Measurements from ENCODE around the gene EFNA5.

The EFNA5 gene

DNA sequence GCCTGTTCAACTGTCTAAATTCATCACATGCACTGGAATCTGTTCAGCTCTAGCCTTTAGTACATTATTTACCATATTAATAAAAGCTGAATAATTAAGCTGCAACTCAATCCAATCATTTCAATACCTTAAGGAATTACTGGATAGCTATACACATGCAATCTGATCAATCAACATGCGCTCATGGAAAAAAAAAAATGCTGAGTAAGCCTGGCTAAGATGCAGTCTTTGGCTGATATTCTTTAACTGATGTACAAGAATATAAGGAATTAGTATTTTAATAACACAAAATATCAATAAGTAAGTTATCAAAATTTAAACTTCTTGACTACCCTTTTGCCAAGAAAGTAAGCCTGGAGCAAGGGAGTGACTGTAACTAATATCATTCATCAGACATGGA, 15.9 kb downstream of the EFNA5 start:
- no peak for DNase-seq
- intact Hi-C loops (cut with DNase I): no loop called here

DNA sequence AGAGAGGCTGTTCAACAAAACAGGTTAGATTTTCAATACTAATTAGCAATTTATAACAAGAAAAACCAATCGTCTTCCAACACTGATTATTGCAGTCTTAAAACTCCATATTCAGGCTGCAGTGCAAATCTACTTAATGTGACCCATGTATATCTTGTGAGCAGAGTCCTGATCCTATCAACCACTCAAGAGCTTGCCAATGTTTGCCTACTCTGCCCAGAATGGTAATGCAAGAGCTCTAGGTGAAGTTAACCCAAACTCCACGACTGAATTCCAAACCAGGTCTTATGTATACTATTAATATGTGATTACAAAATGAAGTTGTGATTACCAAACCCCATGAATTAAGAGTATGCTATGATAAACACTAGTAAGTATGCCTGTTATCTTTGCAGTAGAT, 17.1 kb downstream of the EFNA5 start:
- intact Hi-C loops (cut with DNase I): no loop called here
- no peak for DNase-seq

DNA sequence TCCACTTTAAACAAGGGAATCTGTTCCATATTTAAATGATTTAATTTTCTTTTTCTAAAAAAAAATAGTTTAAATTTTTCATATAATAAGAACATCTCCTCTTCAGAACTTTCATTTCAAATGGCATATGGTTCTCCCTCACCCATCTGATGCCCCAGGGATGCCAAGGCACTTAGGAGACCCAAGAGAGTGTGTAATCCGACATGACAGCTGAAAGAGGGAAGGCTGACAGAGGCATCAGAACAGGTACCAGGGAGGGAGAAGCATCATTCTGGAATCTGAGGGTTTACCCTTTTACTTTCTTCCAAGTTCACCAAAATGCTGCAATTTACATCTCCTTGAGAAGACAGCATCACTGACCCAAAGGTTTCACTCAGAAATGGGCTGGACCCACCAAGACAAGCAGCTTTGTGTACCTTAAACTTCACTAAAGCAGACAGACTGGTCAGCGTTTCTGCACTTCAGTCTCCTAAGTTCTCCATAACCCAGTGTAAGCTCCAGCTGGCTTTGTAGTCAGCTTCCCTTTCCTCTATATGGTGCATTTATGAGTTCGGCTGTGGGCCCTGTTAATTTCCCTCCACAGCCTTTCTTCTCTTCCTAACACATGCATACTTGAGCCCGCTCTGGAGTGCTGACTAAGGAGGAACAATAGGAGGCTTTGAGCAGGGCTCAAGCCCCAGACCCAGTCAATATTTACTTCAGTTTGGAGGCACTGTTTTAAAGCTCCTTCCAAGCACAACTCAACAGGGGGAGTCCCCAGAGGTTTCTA, 17.7 kb downstream of the EFNA5 start:
- no peak for DNase-seq
- intact Hi-C loops (cut with DNase I): no loop called here

DNA sequence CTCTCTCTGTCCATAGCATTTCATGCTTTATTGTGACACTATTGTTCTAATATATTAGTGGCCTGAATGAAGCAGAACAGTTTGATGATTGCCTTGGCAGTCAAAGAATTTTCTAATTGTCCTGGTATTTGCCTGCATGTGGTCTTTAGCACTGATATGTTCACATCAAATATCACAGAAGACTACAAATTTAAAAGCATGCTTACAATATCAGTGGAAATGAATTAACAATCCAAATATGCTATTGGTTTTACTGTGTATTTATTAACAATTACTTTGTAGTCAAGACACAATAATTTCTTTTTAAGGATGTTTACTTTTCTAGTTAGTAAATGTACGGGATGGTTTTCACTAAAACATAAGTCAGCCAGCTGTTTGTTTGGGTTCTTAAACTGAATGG, 18.3 kb downstream of the EFNA5 start:
- intact Hi-C loops (cut with DNase I): no loop called here

DNA sequence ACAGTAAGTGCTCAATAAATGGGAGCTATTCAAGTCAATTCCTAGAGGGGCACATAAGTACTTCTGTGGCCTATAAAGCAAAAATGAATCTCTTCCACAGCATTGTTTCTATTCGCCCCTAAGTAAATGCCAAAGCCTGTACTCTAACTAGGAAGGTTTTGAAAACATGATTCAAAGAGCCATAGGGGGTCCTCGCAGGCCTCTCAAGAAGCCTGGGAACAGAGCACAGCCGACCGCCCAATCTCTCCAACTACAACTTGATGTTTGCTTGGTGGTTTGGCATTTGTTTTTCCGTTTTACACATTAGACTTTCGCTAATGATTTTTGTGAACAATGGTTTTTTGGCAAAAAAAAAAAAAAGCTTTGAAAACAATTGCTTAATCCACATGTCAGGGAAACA, 19.4 kb downstream of the EFNA5 start:
- intact Hi-C loops (cut with DNase I): no loop called here
- no peak for DNase-seq

More for the DNA sequence above, 18.3 kb downstream of the EFNA5 start:
- DNase-seq: no peak

DNA sequence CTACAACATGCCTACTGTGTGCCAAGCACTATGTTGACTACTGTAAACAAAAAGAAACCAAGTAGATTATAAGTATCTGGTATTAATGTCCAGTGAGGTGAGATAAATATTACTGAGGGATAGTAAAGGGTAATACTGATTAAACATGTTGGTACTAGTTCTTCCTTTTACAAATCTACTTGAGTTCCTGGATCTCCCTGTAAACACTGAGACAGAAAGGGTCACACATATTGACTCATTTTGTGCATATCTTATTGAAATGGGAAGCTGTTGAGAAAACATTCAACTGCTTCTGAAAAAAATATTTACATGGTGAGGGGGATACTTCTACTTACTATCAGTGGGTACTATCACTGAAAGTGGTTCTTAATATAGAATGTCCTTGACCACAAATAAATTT, 24.3 kb downstream of the EFNA5 start:
- DNase-seq: no peak
- intact Hi-C loops (cut with DNase I): no loop called here

DNA sequence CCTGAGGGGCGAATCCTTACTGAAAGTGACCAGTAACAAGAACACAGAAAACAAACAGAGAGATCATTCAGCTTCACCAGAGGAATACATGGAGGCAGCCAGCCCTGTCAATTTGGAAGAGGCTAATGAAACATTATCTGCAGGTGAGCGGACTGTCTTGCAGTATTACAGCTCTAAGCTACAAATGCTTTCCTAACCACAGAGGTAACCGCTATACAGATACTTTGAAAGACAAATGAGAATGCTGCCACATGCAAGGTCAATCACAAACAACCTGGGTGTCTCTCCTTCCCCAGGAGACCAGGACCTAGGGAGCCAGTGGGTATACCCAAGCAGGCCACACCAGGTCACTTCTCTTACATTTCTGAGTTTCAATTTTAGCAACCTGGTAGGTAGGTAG, 30.2 kb downstream of the EFNA5 start:
- intact Hi-C loops (cut with DNase I): no loop called here
- DNase-seq: no peak

DNA sequence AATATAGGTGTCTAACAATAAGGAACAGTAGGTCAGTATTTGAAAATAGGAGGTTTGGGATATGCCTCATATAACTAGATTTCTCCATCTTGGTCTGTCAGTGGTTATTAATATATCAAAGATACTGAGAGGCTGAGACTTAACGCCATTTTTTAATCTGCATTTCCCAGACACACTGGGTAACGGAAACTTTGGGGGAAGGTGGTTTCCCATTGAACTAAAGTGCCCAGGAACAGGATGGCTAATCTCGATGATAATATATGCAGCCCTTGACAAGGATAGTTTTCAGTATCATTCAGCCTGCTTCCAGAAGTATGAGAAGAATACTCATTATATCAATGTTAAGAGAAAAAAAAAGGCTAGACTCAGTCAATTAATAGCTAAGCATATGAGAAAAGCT, 30.7 kb downstream of the EFNA5 start:
- DNase-seq: no peak
- intact Hi-C loops (cut with DNase I): no loop called here

DNA sequence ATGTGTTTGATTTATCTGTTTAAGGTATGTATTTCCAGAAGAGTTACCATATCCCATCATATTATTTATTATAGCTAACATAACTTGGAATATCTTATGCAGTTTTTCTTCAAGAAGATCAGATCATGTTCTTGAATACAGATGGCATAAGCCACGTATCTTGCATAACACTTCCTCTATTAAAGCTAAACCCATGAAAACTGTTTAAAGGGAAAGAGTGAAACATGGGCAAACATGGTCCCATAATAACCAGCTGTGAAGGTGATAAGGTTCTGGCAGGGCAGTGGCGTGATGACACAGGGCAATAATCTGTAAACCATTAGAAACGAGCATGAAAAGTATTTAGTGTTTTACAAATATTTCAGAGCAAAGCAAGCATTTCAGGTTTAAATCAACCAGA, 34.2 kb downstream of the EFNA5 start:
- intact Hi-C loops (cut with DNase I): no loop called here
- no peak for DNase-seq

DNA sequence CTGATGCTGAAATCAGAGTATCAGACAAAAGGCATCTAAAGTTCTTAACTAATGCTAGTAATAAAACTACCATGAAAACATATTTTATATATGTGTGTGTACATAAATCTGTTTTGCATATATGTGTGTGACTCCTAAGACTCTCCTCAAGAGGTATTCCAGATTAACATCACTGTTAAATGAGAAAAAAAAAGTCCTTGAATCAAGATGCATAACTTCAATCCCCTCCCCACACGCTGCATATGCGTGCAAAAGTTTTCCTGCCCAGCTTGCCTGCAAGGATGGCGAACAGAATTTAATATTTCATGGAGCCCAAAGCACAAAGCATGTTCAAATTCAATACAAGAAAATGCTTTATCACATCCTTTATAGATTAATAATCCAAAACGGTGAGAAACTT, 34.7 kb downstream of the EFNA5 start:
- no peak for DNase-seq

DNA sequence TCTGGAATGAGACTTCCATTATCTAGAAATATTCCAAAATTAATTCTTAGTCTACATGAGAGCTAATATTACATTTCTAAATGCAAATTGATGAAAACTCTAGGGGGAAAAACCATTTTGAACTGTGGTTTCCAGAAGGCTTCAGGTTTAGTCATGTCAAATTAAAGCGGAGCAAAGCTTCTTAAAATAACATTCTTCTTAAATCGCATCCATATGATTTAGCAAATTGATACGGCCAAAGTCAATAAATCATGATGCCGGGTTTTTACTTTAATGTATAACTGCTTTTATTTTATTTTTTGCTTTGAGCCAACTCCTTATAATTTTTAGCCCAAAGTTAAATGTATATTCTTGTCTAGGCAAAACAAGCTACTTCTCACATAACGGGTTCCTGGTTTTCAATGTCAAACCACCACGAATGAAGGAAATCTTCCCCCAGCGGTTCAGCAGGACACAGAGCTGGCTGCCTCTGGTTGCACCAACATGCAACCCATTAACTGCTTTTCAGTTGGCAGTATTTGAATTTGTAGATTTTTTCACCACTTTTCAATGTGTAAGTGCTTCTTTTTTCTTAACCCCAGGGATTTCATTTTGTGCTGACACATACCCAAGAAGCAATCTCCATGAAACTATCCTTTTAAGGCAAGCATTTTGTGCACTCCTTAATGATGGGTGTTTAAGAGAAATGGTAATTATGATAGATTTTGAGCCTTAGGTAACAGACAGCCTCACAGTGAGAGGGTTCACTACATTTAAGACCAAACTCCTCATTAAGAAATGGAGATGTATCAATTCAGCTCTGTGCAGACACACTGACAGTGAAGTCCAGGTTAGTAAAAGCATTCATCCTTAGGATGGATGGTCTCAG, 35.5 kb downstream of the EFNA5 start:
- intact Hi-C loops (cut with DNase I): no loop called here

More for the DNA sequence above, 34.7 kb downstream of the EFNA5 start:
- intact Hi-C loops (cut with DNase I): no loop called here

DNA sequence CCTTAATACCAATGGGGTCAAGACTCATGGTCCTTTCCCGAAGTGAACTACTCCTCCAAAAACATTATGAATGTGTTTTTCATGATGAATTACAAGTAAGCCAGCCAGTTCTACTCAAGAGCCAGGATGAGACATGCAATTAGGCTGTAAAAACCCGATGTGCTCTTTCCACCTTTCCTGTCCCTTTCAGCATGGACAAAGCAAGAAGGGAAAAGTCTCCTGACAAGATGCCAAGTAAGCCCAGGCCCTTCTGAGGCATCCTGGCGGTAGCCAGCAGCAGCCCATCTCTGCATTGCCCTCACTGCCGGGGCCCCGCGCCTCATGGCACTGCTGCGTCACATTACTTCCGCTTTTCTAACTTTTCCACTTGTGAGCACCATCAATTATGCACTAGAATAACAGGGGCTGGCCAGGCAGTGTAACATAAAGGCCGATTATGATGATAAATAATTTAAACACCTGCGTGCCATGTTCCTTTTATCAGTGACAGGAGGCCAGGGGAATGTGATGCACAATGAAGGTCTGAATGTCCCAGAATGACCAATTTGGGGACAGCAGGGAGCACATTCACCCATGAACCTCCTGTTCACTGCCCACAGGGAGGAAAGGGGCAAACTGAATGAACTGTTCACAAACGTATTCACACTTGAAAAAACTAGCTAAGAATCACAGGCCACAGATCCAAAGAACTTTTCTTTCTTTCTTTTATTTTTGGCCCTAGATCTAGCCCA, 37.4 kb downstream of the EFNA5 start:
- intact Hi-C loops (cut with DNase I): no loop called here
- peak in 1 of 42 donors; percentile 7 for DNase-seq

More for the DNA sequence above, 35.5 kb downstream of the EFNA5 start:
- no peak for DNase-seq

DNA sequence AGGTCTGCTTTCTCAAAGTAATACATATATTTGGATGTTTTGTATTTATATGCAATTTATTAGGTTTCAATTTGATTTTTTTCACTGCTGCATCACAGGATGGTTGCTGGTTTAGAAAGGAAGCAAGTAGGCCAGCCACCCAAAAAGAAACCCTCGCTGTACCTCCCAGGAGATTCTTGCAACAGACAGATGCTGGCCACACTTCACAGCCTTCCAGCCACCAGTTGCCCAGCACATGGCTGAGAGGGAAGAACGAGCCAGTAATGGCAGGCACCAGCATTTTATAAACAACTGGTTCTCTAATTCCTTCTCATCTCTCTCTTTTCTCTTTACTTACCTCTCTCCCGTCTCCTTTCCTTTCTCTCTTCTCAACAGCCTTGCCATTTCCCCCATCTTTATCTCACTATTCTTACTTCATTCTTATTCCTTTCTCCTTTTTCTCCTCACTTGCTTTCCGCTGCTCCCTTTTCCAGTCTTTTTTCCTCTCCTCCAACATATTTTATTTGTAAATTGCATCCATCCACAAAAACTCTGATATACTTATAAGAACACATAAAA, 38.9 kb downstream of the EFNA5 start:
- intact Hi-C loops (cut with DNase I): no loop called here
- DNase-seq: no peak

DNA sequence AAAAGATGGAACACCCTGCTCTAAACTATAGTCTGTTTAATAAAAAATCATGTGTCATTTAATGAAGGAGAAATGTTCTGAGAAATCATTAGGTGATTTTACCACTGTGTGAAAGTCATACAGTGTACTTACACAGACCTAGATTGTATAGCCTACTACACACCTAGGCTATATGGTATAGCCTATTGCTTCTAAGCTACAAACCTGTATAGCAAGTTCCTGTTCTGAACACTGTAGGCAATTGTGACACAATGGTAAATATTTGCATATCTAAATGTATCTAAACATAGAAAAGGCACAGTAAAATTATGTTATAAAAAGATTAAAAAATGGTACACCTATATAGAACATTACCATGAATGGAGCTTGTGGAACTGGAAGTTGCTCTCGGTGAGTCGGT, 40.6 kb downstream of the EFNA5 start:
- intact Hi-C loops (cut with DNase I): no loop called here
- DNase-seq: no peak

DNA sequence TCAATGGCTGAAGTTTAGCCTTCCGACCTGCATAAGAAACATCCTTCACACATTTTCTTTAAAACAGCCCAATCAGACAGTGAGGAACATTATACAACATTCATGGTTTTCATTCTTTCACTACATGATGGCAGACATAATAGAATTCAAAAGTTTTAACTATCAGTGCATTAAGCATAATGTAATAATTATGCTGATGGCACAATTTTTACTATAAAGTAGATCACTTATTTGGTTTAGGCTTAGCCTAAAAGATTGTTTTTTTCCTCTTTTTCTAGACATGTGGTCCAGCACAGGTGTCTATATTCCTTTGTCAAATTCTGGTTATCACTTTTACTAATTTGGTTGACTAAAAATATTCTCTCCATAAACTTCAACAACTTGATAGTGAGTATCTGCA, 46.5 kb downstream of the EFNA5 start:
- intact Hi-C loops (cut with DNase I): no loop called here
- DNase-seq: no peak

DNA sequence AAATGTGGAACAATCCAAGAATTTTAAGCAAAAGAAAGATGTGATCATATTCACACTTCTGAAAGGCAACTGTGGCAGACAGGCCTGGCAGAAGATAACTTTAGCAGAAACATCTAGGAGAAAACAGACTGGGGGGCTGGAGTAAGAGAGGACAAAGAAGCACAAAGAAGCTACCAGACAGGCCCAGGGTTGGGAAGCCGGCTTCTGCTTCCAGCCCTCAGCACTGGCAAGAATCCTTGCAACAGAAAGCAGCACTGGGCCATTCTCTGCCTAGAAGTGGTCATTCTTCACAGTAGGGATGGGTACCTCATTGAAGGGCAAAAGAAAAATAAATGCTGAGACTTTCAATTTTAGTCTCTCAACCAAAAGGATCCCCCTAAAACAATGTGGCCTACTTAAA, 49.6 kb downstream of the EFNA5 start:
- intact Hi-C loops (cut with DNase I): no loop called here
- DNase-seq: no peak

DNA sequence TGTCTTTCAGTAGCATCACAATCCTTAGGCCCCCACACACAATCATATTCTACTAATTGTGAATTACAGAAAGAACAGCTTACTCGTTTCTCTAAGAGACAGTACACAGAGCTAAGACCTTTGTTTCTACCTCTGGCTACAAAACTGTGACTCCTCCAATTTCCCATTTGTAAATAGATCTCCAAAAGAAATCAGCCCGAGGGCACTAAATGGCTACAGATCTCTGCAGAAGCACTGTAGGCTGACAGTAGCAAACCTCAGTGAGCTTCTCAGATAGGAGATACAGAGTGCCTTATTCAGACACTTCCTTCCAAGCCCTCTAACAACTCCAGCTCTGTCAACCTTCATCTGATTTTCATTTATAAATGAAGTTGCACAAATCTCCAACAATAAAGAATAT, 51.0 kb downstream of the EFNA5 start:
- intact Hi-C loops (cut with DNase I): no loop called here
- no peak for DNase-seq

DNA sequence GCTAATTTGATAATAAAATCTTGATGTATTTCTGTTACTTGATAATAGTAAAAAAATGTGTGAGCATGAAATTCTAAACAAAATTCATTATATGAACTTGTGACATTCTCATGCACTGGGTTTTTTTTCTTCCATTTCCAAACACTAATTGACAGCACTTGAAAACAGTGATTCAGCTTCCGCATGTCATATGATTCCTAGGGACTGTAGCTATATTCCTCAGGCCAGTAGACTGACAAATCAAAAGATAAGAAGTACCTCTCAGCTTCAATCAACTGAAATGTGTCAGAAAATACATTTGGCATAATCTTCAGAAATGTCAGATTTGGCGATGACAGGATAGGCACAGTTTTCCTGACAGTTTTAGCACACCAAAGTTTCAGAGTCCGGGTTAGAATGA, 52.5 kb downstream of the EFNA5 start:
- intact Hi-C loops (cut with DNase I): no loop called here
- DNase-seq: no peak

DNA sequence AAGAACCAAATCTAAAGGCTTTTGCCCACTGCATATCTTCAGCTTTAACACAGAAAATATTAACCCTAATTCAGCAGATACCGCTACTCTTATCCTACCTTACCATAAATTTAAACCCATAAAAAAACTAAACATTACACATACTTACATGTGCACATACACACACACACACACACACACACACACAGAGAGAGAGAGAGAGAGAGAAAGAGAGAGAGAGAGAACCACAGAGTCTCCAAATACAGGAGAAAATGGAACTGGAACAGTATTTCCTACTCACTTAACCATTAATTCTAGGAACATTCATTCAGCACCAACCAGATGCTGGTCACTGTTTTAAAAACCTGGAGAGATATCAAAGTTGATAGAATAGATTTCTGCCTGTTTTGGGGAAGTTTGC, 53.7 kb downstream of the EFNA5 start:
- DNase-seq: no peak
- intact Hi-C loops (cut with DNase I): no loop called here

DNA sequence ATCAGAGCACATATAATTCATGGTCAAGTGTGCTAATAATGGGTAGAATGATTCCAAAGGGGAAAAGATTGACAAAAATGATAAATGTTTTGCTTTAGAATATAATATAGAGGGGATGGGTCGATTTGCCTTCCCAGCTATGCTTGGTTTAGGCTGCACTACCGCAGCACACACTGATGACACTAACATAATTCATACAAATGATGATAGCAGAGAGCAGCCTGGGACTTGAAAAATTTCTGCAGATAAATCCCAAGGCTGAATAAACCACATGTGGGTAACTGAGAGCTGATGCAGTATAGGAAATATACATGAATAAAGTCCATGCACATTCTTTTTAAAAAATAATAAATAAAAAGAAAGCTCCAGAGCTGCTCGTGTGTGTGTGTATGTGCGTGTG, 54.5 kb downstream of the EFNA5 start:
- DNase-seq: no peak
- intact Hi-C loops (cut with DNase I): no loop called here

Measured in head of caudate nucleus (tissue), 42 donors.